Measurements from ENCODE around the gene MALAT1. TPM values are rescaled to one million over a fixed set of nuclear protein-coding genes. Genes with fewer than 3 reads are reported as not detected.

MALAT1 gene
- total and polyA plus RNA-seq, 2 of the 13 experiments (the other 11 are each of a cell fraction or from before 2014, with no cell fraction given): 143 to 1,237 TPM

DNA sequence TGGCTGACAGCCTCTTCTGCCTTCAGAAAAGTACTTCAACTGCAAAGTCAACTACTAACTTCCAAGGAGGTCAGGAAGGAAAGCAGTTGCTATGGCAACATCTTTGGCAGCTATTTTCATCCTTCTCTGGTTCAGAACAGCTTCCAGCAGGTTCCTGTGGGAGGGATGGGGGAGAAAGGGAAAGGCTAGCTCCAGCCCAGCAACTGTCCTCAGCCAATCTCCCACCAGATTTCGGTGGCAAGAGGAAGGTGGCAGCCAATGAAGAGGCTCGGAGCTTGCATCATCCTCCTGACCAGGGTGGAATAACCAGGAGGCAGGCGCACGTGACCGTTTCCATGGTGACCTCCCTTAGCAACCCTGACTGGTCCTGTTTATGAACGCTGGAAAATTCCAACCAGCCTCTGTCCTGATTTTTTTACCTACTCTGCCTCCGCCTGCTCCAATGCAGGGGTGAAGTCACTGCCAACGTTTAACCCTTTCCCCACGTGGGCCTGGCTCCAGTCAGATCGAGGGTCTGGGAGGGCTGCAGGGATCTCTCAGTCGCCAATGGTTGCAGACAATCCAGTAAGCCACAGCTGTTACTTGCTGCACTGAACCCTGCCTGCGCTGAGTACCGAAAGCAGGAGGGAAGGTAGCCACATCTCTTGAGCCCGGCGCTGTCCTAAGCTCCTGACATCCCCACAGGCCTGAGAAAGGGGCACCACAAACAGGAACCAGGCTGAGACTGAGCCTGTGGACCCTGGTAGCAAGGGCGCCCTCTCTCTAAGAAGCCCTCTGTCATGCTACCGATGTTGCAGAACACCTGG, 11.2 kb upstream of the MALAT1 start (continued):
- TF ChIP-seq, protein P1, sequence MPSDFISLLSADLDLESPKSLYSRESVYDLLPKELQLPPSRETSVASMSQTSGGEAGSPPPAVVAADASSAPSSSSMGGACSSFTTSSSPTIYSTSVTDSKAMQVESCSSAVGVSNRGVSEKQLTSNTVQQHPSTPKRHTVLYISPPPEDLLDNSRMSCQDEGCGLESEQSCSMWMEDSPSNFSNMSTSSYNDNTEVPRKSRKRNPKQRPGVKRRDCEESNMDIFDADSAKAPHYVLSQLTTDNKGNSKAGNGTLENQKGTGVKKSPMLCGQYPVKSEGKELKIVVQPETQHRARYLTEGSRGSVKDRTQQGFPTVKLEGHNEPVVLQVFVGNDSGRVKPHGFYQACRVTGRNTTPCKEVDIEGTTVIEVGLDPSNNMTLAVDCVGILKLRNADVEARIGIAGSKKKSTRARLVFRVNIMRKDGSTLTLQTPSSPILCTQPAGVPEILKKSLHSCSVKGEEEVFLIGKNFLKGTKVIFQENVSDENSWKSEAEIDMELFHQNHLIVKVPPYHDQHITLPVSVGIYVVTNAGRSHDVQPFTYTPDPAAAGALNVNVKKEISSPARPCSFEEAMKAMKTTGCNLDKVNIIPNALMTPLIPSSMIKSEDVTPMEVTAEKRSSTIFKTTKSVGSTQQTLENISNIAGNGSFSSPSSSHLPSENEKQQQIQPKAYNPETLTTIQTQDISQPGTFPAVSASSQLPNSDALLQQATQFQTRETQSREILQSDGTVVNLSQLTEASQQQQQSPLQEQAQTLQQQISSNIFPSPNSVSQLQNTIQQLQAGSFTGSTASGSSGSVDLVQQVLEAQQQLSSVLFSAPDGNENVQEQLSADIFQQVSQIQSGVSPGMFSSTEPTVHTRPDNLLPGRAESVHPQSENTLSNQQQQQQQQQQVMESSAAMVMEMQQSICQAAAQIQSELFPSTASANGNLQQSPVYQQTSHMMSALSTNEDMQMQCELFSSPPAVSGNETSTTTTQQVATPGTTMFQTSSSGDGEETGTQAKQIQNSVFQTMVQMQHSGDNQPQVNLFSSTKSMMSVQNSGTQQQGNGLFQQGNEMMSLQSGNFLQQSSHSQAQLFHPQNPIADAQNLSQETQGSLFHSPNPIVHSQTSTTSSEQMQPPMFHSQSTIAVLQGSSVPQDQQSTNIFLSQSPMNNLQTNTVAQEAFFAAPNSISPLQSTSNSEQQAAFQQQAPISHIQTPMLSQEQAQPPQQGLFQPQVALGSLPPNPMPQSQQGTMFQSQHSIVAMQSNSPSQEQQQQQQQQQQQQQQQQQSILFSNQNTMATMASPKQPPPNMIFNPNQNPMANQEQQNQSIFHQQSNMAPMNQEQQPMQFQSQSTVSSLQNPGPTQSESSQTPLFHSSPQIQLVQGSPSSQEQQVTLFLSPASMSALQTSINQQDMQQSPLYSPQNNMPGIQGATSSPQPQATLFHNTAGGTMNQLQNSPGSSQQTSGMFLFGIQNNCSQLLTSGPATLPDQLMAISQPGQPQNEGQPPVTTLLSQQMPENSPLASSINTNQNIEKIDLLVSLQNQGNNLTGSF (CRISPR knock-in tag; IDR thresholded peaks at IDR 0.05): peak; percentile 35
- TF ChIP-seq MLLT10 (CRISPR knock-in tag; IDR thresholded peaks at IDR 0.05) (no peak), HOXA3 (CRISPR knock-in tag; IDR thresholded peaks at IDR 0.05) (peak; percentile 57; the same call in 1 of the 2 replicates), PTBP1 (IDR thresholded peaks at IDR 0.05; ENCODE audit: low read depth, low read length, poor library complexity, severe bottlenecking) (no peak), TCF7 (IDR thresholded peaks at IDR 0.05; ENCODE audit: low read depth) (no peak), SETDB1 (CRISPR knock-in tag; IDR thresholded peaks at IDR 0.05; ENCODE audit: borderline replicate concordance) (no peak), HOXA5 (CRISPR knock-in tag; IDR thresholded peaks at IDR 0.05) (no peak), ZNF33B (CRISPR knock-in tag; IDR thresholded peaks at IDR 0.05) (no peak), KLF9 (CRISPR knock-in tag; IDR thresholded peaks at IDR 0.05; ENCODE audit: low read depth) (no peak)
- TF ChIP-seq, protein P2, sequence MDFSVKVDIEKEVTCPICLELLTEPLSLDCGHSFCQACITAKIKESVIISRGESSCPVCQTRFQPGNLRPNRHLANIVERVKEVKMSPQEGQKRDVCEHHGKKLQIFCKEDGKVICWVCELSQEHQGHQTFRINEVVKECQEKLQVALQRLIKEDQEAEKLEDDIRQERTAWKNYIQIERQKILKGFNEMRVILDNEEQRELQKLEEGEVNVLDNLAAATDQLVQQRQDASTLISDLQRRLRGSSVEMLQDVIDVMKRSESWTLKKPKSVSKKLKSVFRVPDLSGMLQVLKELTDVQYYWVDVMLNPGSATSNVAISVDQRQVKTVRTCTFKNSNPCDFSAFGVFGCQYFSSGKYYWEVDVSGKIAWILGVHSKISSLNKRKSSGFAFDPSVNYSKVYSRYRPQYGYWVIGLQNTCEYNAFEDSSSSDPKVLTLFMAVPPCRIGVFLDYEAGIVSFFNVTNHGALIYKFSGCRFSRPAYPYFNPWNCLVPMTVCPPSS (IDR thresholded peaks at IDR 0.05): no peak
- TF ChIP-seq, protein P3, sequence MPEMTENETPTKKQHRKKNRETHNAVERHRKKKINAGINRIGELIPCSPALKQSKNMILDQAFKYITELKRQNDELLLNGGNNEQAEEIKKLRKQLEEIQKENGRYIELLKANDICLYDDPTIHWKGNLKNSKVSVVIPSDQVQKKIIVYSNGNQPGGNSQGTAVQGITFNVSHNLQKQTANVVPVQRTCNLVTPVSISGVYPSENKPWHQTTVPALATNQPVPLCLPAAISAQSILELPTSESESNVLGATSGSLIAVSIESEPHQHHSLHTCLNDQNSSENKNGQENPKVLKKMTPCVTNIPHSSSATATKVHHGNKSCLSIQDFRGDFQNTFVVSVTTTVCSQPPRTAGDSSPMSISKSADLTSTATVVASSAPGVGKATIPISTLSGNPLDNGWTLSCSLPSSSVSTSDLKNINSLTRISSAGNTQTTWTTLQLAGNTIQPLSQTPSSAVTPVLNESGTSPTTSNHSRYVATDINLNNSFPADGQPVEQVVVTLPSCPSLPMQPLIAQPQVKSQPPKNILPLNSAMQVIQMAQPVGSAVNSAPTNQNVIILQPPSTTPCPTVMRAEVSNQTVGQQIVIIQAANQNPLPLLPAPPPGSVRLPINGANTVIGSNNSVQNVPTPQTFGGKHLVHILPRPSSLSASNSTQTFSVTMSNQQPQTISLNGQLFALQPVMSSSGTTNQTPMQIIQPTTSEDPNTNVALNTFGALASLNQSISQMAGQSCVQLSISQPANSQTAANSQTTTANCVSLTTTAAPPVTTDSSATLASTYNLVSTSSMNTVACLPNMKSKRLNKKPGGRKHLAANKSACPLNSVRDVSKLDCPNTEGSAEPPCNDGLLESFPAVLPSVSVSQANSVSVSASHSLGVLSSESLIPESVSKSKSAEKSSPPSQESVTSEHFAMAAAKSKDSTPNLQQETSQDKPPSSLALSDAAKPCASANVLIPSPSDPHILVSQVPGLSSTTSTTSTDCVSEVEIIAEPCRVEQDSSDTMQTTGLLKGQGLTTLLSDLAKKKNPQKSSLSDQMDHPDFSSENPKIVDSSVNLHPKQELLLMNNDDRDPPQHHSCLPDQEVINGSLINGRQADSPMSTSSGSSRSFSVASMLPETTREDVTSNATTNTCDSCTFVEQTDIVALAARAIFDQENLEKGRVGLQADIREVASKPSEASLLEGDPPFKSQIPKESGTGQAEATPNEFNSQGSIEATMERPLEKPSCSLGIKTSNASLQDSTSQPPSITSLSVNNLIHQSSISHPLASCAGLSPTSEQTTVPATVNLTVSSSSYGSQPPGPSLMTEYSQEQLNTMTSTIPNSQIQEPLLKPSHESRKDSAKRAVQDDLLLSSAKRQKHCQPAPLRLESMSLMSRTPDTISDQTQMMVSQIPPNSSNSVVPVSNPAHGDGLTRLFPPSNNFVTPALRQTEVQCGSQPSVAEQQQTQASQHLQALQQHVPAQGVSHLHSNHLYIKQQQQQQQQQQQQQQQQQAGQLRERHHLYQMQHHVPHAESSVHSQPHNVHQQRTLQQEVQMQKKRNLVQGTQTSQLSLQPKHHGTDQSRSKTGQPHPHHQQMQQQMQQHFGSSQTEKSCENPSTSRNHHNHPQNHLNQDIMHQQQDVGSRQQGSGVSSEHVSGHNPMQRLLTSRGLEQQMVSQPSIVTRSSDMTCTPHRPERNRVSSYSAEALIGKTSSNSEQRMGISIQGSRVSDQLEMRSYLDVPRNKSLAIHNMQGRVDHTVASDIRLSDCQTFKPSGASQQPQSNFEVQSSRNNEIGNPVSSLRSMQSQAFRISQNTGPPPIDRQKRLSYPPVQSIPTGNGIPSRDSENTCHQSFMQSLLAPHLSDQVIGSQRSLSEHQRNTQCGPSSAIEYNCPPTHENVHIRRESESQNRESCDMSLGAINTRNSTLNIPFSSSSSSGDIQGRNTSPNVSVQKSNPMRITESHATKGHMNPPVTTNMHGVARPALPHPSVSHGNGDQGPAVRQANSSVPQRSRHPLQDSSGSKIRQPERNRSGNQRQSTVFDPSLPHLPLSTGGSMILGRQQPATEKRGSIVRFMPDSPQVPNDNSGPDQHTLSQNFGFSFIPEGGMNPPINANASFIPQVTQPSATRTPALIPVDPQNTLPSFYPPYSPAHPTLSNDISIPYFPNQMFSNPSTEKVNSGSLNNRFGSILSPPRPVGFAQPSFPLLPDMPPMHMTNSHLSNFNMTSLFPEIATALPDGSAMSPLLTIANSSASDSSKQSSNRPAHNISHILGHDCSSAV (CRISPR knock-in tag; IDR thresholded peaks at IDR 0.05; ENCODE audit: borderline replicate concordance): no peak

All from HepG2 (cell line).